ENCODE data around the gene QRICH2. TPM values are rescaled to one million over a fixed set of nuclear protein-coding genes. Genes with fewer than 3 reads are reported as not detected.
"Not testable (repeated sequence)": the region's sequence is repeated elsewhere in the genome, so short reads cannot be mapped to it uniquely, and the experiment has no call there.

Gene QRICH2
- total RNA-seq, 4 donors from 2014 or later, result 1.2 to 10.7 (median 3.1) TPM

GRCh38 chr17:76354317-76354729 is 46.2 kb upstream of the QRICH2 start:
- Histone ChIP-seq H3K27me3 (no peaks in the 10 kb centered on the region), H3K27ac (peak overlapping the region; percentile 76 to 88 (median 86)), H3K4me1 (peaks cover 0 to 16% (median 0%) of the 10 kb centered on the region in 4 donors), H3K9me3 (no peaks in the 10 kb centered on the region), H3K4me3 (peak overlapping the region; percentile 83 to 95 (median 92)), H3K36me3 (no peaks in the 10 kb centered on the region)
- DNase-seq, result no peak
- TF ChIP-seq CTCF (IDR thresholded peaks at IDR 0.05) (peak in 1 of 6 experiments; percentile 1), POLR2A (IDR thresholded peaks at IDR 0.05) (no peak)

GRCh38 chr17:76353599-76354316 is 45.7 kb upstream of the QRICH2 start, which contains the start of gene PRPSAP1:
Gene PRPSAP1 (minus strand): TSS chr17:76353916. CDS start chr17:76353703, 213 bp downstream.
- no peaks in the 10 kb centered on the region for H3K27me3 ChIP-seq
- no peaks in the 10 kb centered on the region for H3K36me3 ChIP-seq
- H3K4me1 ChIP-seq, result peaks cover 0 to 16% (median 0%) of the 10 kb centered on the region in 4 donors
- no peaks in the 10 kb centered on the region for H3K9me3 ChIP-seq
- TF ChIP-seq POLR2A (IDR thresholded peaks at IDR 0.05) (peak; percentile 66 to 85), CTCF (IDR thresholded peaks at IDR 0.05) (peak; percentile 13 to 57 (median 49))
- H3K27ac ChIP-seq, result peak within 1 kb of the TSS; percentile 76 to 88 (median 86)
- H3K4me3 ChIP-seq, result peak within 1 kb of the TSS; percentile 83 to 95 (median 92)
- peak; percentile 81 to 93 (median 93) for DNase-seq

GRCh38 chr17:76353004-76353598 is 45.0 kb upstream of the QRICH2 start:
- Histone ChIP-seq H3K36me3 (peaks cover 0 to 2% (median 0%) of the 10 kb centered on the region in 3 donors), H3K27ac (peak overlapping the region; percentile 76 to 88 (median 86)), H3K4me1 (peaks cover 0 to 16% (median 0%) of the 10 kb centered on the region in 4 donors), H3K4me3 (peak overlapping the region; percentile 83 to 95 (median 92)), H3K9me3 (no peaks in the 10 kb centered on the region), H3K27me3 (no peaks in the 10 kb centered on the region)
- no peak for DNase-seq
- TF ChIP-seq POLR2A (IDR thresholded peaks at IDR 0.05) (no peak), CTCF (IDR thresholded peaks at IDR 0.05) (no peak)

- Histone ChIP-seq H3K27me3 (no peaks in the 10 kb centered on the region), H3K27ac (no peak overlapping the region), H3K36me3 (peaks cover 0 to 17% (median 0%) of the 10 kb centered on the region in 3 donors), H3K9me3 (no peaks in the 10 kb centered on the region), H3K4me1 (peaks cover 0 to 16% (median 0%) of the 10 kb centered on the region in 4 donors), H3K4me3 (no peak overlapping the region)
- no peak for TF ChIP-seq POLR2A (IDR thresholded peaks at IDR 0.05)
- no peak for TF ChIP-seq CTCF (IDR thresholded peaks at IDR 0.05)
- DNase-seq, result no peak
Measured at GRCh38 chr17:76351526-76352071, 43.5 kb upstream of the QRICH2 start.

GRCh38 chr17:76350463-76350862 is 42.4 kb upstream of the QRICH2 start:
- Histone ChIP-seq H3K36me3 (peaks cover 0 to 28% (median 0%) of the 10 kb centered on the region in 3 donors), H3K27me3 (no peaks in the 10 kb centered on the region), H3K27ac (no peak overlapping the region), H3K9me3 (no peaks in the 10 kb centered on the region), H3K4me1 (peaks cover 0 to 16% (median 0%) of the 10 kb centered on the region in 4 donors), H3K4me3 (no peak overlapping the region)
- no peak for DNase-seq
- TF ChIP-seq POLR2A (IDR thresholded peaks at IDR 0.05), result no peak
- TF ChIP-seq CTCF (IDR thresholded peaks at IDR 0.05), result no peak

GRCh38 chr17:76346936-76347335 is 38.9 kb upstream of the QRICH2 start:
- not testable (repeated sequence) for H3K27ac ChIP-seq
- peaks cover 0 to 57% (median 0%) of the 10 kb centered on the region in 3 donors for H3K36me3 ChIP-seq

More at GRCh38 chr17:76346936-76347335, 38.9 kb upstream of the QRICH2 start:
- not testable (repeated sequence) for H3K27me3 ChIP-seq, DNase-seq, H3K4me1 ChIP-seq, H3K4me3 ChIP-seq, H3K9me3 ChIP-seq

Data from Peyer's patch (tissue), 4 donors.